ENCODE measurements around the gene KCNIP3. TPM values are rescaled to one million over a fixed set of nuclear protein-coding genes. Genes with fewer than 3 reads are reported as not detected.

The KCNIP3 gene
- total RNA-seq, 1 donor from 2014 or later, result 3.0 TPM

- H3K4me3 ChIP-seq, result no peak overlapping the region
- TF ChIP-seq CTCF (IDR thresholded peaks at IDR 0.05), result no peak
- no peaks in the 10 kb centered on the region for H3K27me3 ChIP-seq
- intact Hi-C loops (cut with DNase I), result no loop called here
- ATAC-seq (no peak), DNase-seq (no peak)
- H3K27ac ChIP-seq, result no peak overlapping the region
- no peaks in the 10 kb centered on the region for H3K36me3 ChIP-seq
- H3K9me3 ChIP-seq, result no peaks in the 10 kb centered on the region
- no peaks in the 10 kb centered on the region for H3K4me1 ChIP-seq
These were observed 32.5 kb upstream of the KCNIP3 start for GRCh38 chr2:95264624-95265023.

GRCh38 chr2:95265182-95265581 lies 32.0 kb upstream of the KCNIP3 start:
- no peaks in the 10 kb centered on the region for H3K27me3 ChIP-seq
- peak; percentile 35 for DNase-seq
- no peak overlapping the region for H3K4me3 ChIP-seq
- no peak for ATAC-seq
- no peak for TF ChIP-seq CTCF (IDR thresholded peaks at IDR 0.05)
- intact Hi-C loops (cut with DNase I), result no loop called here
- no peaks in the 10 kb centered on the region for H3K4me1 ChIP-seq
- H3K36me3 ChIP-seq, result no peaks in the 10 kb centered on the region
- H3K9me3 ChIP-seq, result no peaks in the 10 kb centered on the region
- H3K27ac ChIP-seq, result no peak overlapping the region

- no peak overlapping the region for H3K27ac ChIP-seq
- ATAC-seq, result no peak
- intact Hi-C loops (cut with DNase I), result no loop called here
- no peaks in the 10 kb centered on the region for H3K27me3 ChIP-seq
- H3K9me3 ChIP-seq, result no peaks in the 10 kb centered on the region
- TF ChIP-seq CTCF (IDR thresholded peaks at IDR 0.05), result no peak
- no peak overlapping the region for H3K4me3 ChIP-seq
- H3K4me1 ChIP-seq, result no peaks in the 10 kb centered on the region
- no peaks in the 10 kb centered on the region for H3K36me3 ChIP-seq
- peak; percentile 40 for DNase-seq
These were observed 30.2 kb upstream of the KCNIP3 start for GRCh38 chr2:95266781-95267430.

- Histone ChIP-seq H3K9me3 (no peaks in the 10 kb centered on the region), H3K36me3 (no peaks in the 10 kb centered on the region), H3K4me3 (no peak overlapping the region), H3K27me3 (no peaks in the 10 kb centered on the region), H3K4me1 (no peaks in the 10 kb centered on the region), H3K27ac (no peak overlapping the region)
- peak; percentile 51 for DNase-seq
- no peak for TF ChIP-seq CTCF (IDR thresholded peaks at IDR 0.05)
- no peak for ATAC-seq
- intact Hi-C loops (cut with DNase I), result no loop called here
These were observed 29.5 kb upstream of the KCNIP3 start for GRCh38 chr2:95267458-95268210.

- no peaks in the 10 kb centered on the region for H3K27me3 ChIP-seq
- DNase-seq (peak; percentile 38), ATAC-seq (no peak)
- no peak overlapping the region for H3K27ac ChIP-seq
- TF ChIP-seq CTCF (IDR thresholded peaks at IDR 0.05), result no peak
- no peaks in the 10 kb centered on the region for H3K9me3 ChIP-seq
- no peaks in the 10 kb centered on the region for H3K4me1 ChIP-seq
- no peaks in the 10 kb centered on the region for H3K36me3 ChIP-seq
- H3K4me3 ChIP-seq, result no peak overlapping the region
- intact Hi-C loops (cut with DNase I), result no loop called here
These were observed 28.7 kb upstream of the KCNIP3 start for GRCh38 chr2:95268211-95269035.
